ENCODE results near the gene SPA17. TPM values are rescaled to one million over a fixed set of nuclear protein-coding genes. Genes with fewer than 3 reads are reported as not detected.

The SPA17 gene
- total and polyA plus RNA-seq, 2 of the 4 experiments (the other 2 are of a cell fraction) = 9.9 to 10.6 TPM

DNA sequence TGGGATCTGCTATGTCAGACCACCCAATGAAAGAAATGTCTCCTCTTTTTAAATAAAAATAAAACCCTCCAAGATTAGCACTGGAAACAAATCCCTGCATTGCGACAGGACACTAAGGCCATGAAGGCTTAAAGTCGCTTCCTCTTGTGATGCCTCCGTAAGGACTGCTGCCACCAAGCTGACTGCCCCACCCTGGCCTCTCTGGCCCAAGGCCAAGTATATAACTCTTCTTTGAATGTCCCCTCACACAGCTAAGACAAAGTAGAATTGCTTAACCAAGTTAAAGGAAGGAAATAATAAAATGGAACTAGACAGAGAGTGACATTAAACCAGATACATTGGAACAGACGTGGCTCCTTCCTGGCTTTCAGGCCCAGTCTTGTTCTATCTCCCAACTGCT, 58.5 kb downstream of the SPA17 start:
- CTCF ChIA-PET = no interaction called here
- Histone ChIP-seq H2BK120ac (ENCODE audit: low read depth, low read length) (no peak overlapping the region), H4K5ac (ENCODE audit: low read depth, low read length) (no peak overlapping the region), H3K9me3 (ENCODE audit: control insufficient read depth, insufficient read depth, low read length) (no peaks in the 10 kb centered on the region), H2BK15ac (ENCODE audit: low read depth, low read length) (no peak overlapping the region), H3K18ac (ENCODE audit: low read depth, low read length) (no peak overlapping the region), H3K4ac (ENCODE audit: low read depth, low read length) (no peak overlapping the region), H3K56ac (ENCODE audit: extremely low read depth, insufficient read depth, low read length) (no peak overlapping the region), H3K9ac (ENCODE audit: low read depth, low read length) (no peak overlapping the region), H3K27me3 (ENCODE audit: control insufficient read depth, insufficient read depth, low read length) (peaks cover 17% of the 10 kb centered on the region), H3K14ac (replicated peaks; ENCODE audit: low read depth, low read length) (no peak overlapping the region), H4K20me1 (ENCODE audit: insufficient read depth, low read length) (no peaks in the 10 kb centered on the region), H3K4me3 (ENCODE audit: insufficient read depth, low read depth, low read length) (no peak overlapping the region), H4K91ac (ENCODE audit: insufficient read depth, low read depth, low read length) (no peak overlapping the region), H3K36me3 (ENCODE audit: control insufficient read depth, insufficient read depth, low read length) (no peaks in the 10 kb centered on the region), H3K27ac (ENCODE audit: insufficient read depth, low read length) (no peak overlapping the region), H3K4me2 (ENCODE audit: low read depth, low read length) (no peak overlapping the region), H3K23ac (ENCODE audit: low read depth, low read length) (no peak overlapping the region), H3K4me1 (ENCODE audit: control insufficient read depth, insufficient read depth, low read length) (no peaks in the 10 kb centered on the region; the same call in 1 of the 2 replicates), H3K79me1 (ENCODE audit: low read depth in 1 of 2, low read length in 2 of 2) (no peaks in the 10 kb centered on the region), H3K9me1 (ENCODE audit: insufficient read depth, low read length) (no peaks in the 10 kb centered on the region; the same call in 1 of the 2 replicates), H2AK9ac (replicated peaks; ENCODE audit: low read depth, low read length, poor library complexity) (no peak overlapping the region), H4K8ac (ENCODE audit: low read depth in 2 of 2, low read length in 2 of 2) (no peak overlapping the region), H2BK20ac (ENCODE audit: low read depth, low read length) (no peak overlapping the region), H2AK5ac (ENCODE audit: low read depth, low read length) (no peak overlapping the region), H2AFZ (replicated peaks; ENCODE audit: low read length, poor library complexity) (no peak overlapping the region), H2BK5ac (ENCODE audit: low read depth, low read length, poor library complexity, severe bottlenecking) (no peak overlapping the region)
- BruUV-seq (replicated peaks) = no TSS peak
- TF ChIP-seq POLR2A (IDR thresholded peaks at IDR 0.05; ENCODE audit: low read depth, low read length) (no peak), SMC3 (IDR thresholded peaks at IDR 0.05; ENCODE audit: low read depth, low read length) (no peak), RFX5 (IDR thresholded peaks at IDR 0.05; ENCODE audit: low read depth, low read length) (no peak), MXI1 (IDR thresholded peaks at IDR 0.05; ENCODE audit: borderline replicate concordance, low read depth, low read length) (no peak), FOS (IDR thresholded peaks at IDR 0.05; ENCODE audit: low read depth, low read length) (no peak), CHD1 (IDR thresholded peaks at IDR 0.05; ENCODE audit: low read depth, low read length) (no peak), RAD21 (IDR thresholded peaks at IDR 0.05; ENCODE audit: low read length) (no peak), CEBPB (IDR thresholded peaks at IDR 0.05; ENCODE audit: low read depth, low read length) (no peak), RCOR1 (IDR thresholded peaks at IDR 0.05; ENCODE audit: insufficient replicate concordance, low read length) (no peak), BHLHE40 (IDR thresholded peaks at IDR 0.05; ENCODE audit: low read depth, low read length) (no peak), MAFK (IDR thresholded peaks at IDR 0.05; ENCODE audit: low read depth, low read length) (no peak), NFE2L2 (IDR thresholded peaks at IDR 0.05; ENCODE audit: low read depth, low read length) (no peak)
- TF ChIP-seq, protein P1, sequence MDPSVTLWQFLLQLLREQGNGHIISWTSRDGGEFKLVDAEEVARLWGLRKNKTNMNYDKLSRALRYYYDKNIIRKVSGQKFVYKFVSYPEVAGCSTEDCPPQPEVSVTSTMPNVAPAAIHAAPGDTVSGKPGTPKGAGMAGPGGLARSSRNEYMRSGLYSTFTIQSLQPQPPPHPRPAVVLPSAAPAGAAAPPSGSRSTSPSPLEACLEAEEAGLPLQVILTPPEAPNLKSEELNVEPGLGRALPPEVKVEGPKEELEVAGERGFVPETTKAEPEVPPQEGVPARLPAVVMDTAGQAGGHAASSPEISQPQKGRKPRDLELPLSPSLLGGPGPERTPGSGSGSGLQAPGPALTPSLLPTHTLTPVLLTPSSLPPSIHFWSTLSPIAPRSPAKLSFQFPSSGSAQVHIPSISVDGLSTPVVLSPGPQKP (IDR thresholded peaks at IDR 0.05; ENCODE audit: borderline replicate concordance, low read depth, low read length) = no peak
- TF ChIP-seq, protein P2, sequence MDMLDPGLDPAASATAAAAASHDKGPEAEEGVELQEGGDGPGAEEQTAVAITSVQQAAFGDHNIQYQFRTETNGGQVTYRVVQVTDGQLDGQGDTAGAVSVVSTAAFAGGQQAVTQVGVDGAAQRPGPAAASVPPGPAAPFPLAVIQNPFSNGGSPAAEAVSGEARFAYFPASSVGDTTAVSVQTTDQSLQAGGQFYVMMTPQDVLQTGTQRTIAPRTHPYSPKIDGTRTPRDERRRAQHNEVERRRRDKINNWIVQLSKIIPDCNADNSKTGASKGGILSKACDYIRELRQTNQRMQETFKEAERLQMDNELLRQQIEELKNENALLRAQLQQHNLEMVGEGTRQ (IDR thresholded peaks at IDR 0.05; ENCODE audit: low read depth, low read length) = no peak
- TF ChIP-seq, protein P3, sequence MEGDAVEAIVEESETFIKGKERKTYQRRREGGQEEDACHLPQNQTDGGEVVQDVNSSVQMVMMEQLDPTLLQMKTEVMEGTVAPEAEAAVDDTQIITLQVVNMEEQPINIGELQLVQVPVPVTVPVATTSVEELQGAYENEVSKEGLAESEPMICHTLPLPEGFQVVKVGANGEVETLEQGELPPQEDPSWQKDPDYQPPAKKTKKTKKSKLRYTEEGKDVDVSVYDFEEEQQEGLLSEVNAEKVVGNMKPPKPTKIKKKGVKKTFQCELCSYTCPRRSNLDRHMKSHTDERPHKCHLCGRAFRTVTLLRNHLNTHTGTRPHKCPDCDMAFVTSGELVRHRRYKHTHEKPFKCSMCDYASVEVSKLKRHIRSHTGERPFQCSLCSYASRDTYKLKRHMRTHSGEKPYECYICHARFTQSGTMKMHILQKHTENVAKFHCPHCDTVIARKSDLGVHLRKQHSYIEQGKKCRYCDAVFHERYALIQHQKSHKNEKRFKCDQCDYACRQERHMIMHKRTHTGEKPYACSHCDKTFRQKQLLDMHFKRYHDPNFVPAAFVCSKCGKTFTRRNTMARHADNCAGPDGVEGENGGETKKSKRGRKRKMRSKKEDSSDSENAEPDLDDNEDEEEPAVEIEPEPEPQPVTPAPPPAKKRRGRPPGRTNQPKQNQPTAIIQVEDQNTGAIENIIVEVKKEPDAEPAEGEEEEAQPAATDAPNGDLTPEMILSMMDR (conservative IDR thresholded peaks at IDR 0.05; ENCODE audit: low read depth, low read length) = no peak
- POLR2A ChIA-PET (ENCODE audit: unreplicated experiment) = no interaction called here
- dilution Hi-C loops (cut with HindIII; ENCODE audit: low sequenced_read_pairs, unreplicated experiment) (no loop called here), intact Hi-C loops (cut with micrococcal nuclease) (no loop called here), in situ Hi-C loops (cut with MboI; ENCODE audit: low sequenced_read_pairs) (no loop called here)
- ATAC-seq (ENCODE audit: low read depth) = no peak
- no CpG with 5 or more reads among the region's 4 CpGs for WGBS, 2 experiments (ENCODE audit: extremely low coverage in 2 of 2, insufficient read length in 1 of 2)
- no peak for DNase-seq
